HEK293T (cell line): ENCODE results near the gene UBAC1.

Source experiments
- CTCF ChIA-PET: fragments of 350-600 bp; formaldehyde crosslinking; extraction: SDS; loops from one replicate; lab custom pipeline; 2021; ENCODE audit warnings: antibody characterized with exemption, inconsistent platforms; lab: Yijun Ruan, JAX
- POLR2A ChIA-PET: fragments of 350-600 bp; formaldehyde crosslinking; extraction: SDS; loops from one replicate; lab custom pipeline; 2020; ENCODE audit warnings: antibody characterized with exemption, inconsistent platforms; lab: Yijun Ruan, JAX
- DNase-seq: peaks from one replicate; pipeline ENCODE4 v3.0.0; 2012; ENCODE audit warnings: mixed read lengths; ENCODE audit errors: extremely low spot score
- ARNT ChIP-seq: fragments of 450-650 bp; IDR thresholded peaks from 2 replicates; pipeline ENCODE4 v1.6.1; 2017; ENCODE audit warnings: mild to moderate bottlenecking
- BHLHE40 ChIP-seq: fragments of 450-650 bp; IDR thresholded peaks from 2 replicates; pipeline ENCODE4 v1.6.1; 2016; ENCODE audit warnings: mild to moderate bottlenecking, moderate library complexity, borderline replicate concordance
- CTBP1 ChIP-seq: fragments of 450-650 bp; IDR thresholded peaks from 2 replicates; pipeline ENCODE4 v1.6.1; 2016; ENCODE audit warnings: borderline replicate concordance
- ELF4 ChIP-seq: fragments of 450-650 bp; IDR thresholded peaks from 2 replicates; pipeline ENCODE4 v1.6.1; 2017; ENCODE audit warnings: antibody characterized with exemption
- FOXA1 ChIP-seq: fragments of 450-650 bp; IDR thresholded peaks from 2 replicates; pipeline ENCODE4 v1.6.1; 2016; ENCODE audit warnings: mild to moderate bottlenecking
- FOXK2 ChIP-seq: fragments of 450-650 bp; IDR thresholded peaks from 2 replicates; pipeline ENCODE4 v1.6.1; 2016; ENCODE audit warnings: mild to moderate bottlenecking
- FOXM1 ChIP-seq: fragments of 450-650 bp; IDR thresholded peaks from 2 replicates; pipeline ENCODE4 v1.6.1; 2017; ENCODE audit warnings: mild to moderate bottlenecking, borderline replicate concordance
- HDGF ChIP-seq: fragments of 450-650 bp; IDR thresholded peaks from 2 replicates; pipeline ENCODE4 v1.6.1; 2017; ENCODE audit warnings: antibody characterized with exemption, borderline replicate concordance
- L3MBTL2 ChIP-seq: fragments of 450-650 bp; conservative IDR thresholded peaks from 2 replicates; pipeline ENCODE4 v1.6.1; 2016; ENCODE audit warnings: mild to moderate bottlenecking
- LEF1 ChIP-seq: fragments of 450-650 bp; IDR thresholded peaks from 2 replicates; pipeline ENCODE4 v1.6.1; 2017; ENCODE audit warnings: mild to moderate bottlenecking, borderline replicate concordance
- NFRKB ChIP-seq: fragments of 450-650 bp; IDR thresholded peaks from 2 replicates; pipeline ENCODE4 v1.6.1; 2016; ENCODE audit warnings: mild to moderate bottlenecking, moderate library complexity
- PKNOX1 ChIP-seq: fragments of 450-650 bp; IDR thresholded peaks from 2 replicates; pipeline ENCODE4 v1.6.1; 2016
- SP1 ChIP-seq: fragments of 450-650 bp; IDR thresholded peaks from 2 replicates; pipeline ENCODE4 v1.6.1; 2017
- SUZ12 ChIP-seq: fragments of 450-650 bp; IDR thresholded peaks from 2 replicates; pipeline ENCODE4 v1.6.1; 2016; ENCODE audit warnings: mild to moderate bottlenecking
- TARDBP ChIP-seq: fragments of 450-650 bp; IDR thresholded peaks from 2 replicates; pipeline ENCODE4 v1.6.1; 2016
- ZNF384 ChIP-seq: fragments of 450-650 bp; IDR thresholded peaks from 2 replicates; pipeline ENCODE4 v1.6.1; 2016

UBAC1 gene

GRCh38 chr9:135995816-135996215 is 34.6 kb upstream of the UBAC1 start:
- ChIA-PET CTCF (no interaction called here), POLR2A (no interaction called here)

GRCh38 chr9:135994501-135995192 is 33.5 kb upstream of the UBAC1 start:
- TF ChIP-seq LEF1 (no peak), PKNOX1 (no peak), FOXK2 (no peak), SP1 (no peak), TARDBP (no peak), FOXA1 (no peak), CTBP1 (no peak), SUZ12 (no peak), HDGF (no peak), BHLHE40 (no peak)
- POLR2A ChIA-PET, result no interaction called here
- CTCF ChIA-PET, result no interaction called here
- no peak for DNase-seq

More at GRCh38 chr9:135995816-135996215, 34.6 kb upstream of the UBAC1 start:
- DNase-seq, result no peak
- TF ChIP-seq NFRKB (no peak), HDGF (no peak), PKNOX1 (no peak)

GRCh38 chr9:135993765-135994500 is 32.8 kb upstream of the UBAC1 start:
- no peak for TF ChIP-seq SUZ12
- TF ChIP-seq CTBP1, result no peak
- no peak for TF ChIP-seq L3MBTL2
- TF ChIP-seq PKNOX1, result no peak
- TF ChIP-seq HDGF, result no peak
- TF ChIP-seq BHLHE40, result no peak
- no peak for TF ChIP-seq ZNF384
- no peak for TF ChIP-seq ARNT
- no peak for TF ChIP-seq NFRKB
- no peak for TF ChIP-seq LEF1
- no peak for TF ChIP-seq FOXK2
- no peak for TF ChIP-seq FOXM1
- TF ChIP-seq ELF4, result no peak
- POLR2A ChIA-PET, result interaction anchor here (0.6 kb wide), 1 partner anchor 34 kb away, joined by 3 read pairs; no protein-coding TSS in a partner anchor
- CTCF ChIA-PET, result no interaction called here
- DNase-seq, result no peak

GRCh38 chr9:135993409-135993742 is 32.2 kb upstream of the UBAC1 start:
- no peak for DNase-seq
- POLR2A ChIA-PET, result interaction anchor here (0.6 to 1.4 kb wide), 3 partner anchors 8 to 33 kb away, joined by 3 to 5 read pairs (median 3); no protein-coding TSS in a partner anchor
- CTCF ChIA-PET, result no interaction called here
- TF ChIP-seq L3MBTL2 (no peak), FOXK2 (no peak), FOXA1 (no peak), NFRKB (no peak), ARNT (no peak), HDGF (no peak), ZNF384 (no peak), LEF1 (no peak), FOXM1 (no peak), SP1 (no peak), ELF4 (no peak), SUZ12 (no peak), BHLHE40 (no peak), PKNOX1 (no peak)

- CTCF ChIA-PET, result no interaction called here
- DNase-seq, result peak; percentile 58
- POLR2A ChIA-PET, result interaction anchor here (0.9 to 1.4 kb wide), 2 partner anchors 8 to 9 kb away, joined by 3 to 5 read pairs; no protein-coding TSS in a partner anchor
- peak; percentile 74 for TF ChIP-seq PKNOX1
- no peak for TF ChIP-seq BHLHE40
These were observed 31.6 kb upstream of the UBAC1 start for GRCh38 chr9:135992486-135993408.
